D721Med (cell line): ENCODE results near the gene CHRM4.
"Not testable (repeated sequence)": the region's sequence is repeated elsewhere in the genome, so short reads cannot be mapped to it uniquely, and the experiment has no call there.

Experiments
- DNase-seq: peaks from one replicate; pipeline ENCODE4 v3.0.0; 2011; ENCODE audit warnings: low spot score; ENCODE audit not compliant: insufficient read length
- FAIRE-seq: peaks from 2 replicates; lab custom pipeline; 2011; peaks lifted over from hg19 to GRCh38; lab: Jason Lieb, UNC
- TF ChIP-seq, protein P1 (sequence below): IDR thresholded peaks from 2 replicates; pipeline ENCODE4 v1.5.1; 2012; ENCODE audit warnings: mild to moderate bottlenecking, control low read depth; ENCODE audit not compliant: insufficient read depth; ENCODE audit errors: missing control alignments

Gene CHRM4

DNA sequence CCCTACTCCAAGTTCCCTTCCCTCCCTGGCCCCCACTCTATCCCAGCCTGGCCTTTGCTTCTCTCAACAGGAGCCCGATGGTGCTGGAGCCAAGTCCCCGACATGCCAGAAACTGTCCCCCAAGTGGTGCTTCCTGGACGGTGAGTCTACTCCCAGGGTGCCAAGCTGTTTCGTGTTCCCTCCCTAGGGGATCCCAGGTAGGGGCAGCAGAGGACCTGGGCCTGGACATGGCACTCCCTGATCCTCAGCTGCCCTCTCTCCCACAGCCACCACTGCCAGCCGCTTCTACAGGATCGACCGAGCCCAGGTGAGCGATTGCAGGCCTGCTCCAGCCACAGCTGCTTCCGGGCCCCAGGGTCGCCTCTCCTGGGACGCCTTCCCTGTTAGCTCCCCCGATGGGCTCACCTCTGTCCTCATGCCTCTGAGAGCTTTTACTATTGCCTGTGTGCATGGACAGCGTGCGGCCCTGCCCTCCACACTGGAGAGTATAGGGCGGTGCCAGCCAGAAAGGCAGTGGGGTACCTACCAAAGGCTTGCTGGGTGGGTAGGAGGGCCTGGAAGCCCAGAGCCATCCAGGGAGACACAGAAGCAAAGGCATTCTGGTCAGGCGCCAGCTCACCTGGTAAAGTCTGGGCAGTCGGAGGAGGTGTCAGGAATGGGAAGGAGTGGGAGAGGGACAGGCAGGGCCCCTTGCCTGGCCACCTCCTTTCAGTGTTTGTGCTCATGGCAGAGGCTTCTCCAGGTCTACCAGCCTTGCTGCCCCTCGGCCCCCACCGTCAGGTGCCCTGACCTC is 15.1 kb downstream of the CHRM4 start:
- FAIRE-seq (no peak), DNase-seq (no peak)
- TF ChIP-seq, protein P1, sequence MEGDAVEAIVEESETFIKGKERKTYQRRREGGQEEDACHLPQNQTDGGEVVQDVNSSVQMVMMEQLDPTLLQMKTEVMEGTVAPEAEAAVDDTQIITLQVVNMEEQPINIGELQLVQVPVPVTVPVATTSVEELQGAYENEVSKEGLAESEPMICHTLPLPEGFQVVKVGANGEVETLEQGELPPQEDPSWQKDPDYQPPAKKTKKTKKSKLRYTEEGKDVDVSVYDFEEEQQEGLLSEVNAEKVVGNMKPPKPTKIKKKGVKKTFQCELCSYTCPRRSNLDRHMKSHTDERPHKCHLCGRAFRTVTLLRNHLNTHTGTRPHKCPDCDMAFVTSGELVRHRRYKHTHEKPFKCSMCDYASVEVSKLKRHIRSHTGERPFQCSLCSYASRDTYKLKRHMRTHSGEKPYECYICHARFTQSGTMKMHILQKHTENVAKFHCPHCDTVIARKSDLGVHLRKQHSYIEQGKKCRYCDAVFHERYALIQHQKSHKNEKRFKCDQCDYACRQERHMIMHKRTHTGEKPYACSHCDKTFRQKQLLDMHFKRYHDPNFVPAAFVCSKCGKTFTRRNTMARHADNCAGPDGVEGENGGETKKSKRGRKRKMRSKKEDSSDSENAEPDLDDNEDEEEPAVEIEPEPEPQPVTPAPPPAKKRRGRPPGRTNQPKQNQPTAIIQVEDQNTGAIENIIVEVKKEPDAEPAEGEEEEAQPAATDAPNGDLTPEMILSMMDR: no peak

DNA sequence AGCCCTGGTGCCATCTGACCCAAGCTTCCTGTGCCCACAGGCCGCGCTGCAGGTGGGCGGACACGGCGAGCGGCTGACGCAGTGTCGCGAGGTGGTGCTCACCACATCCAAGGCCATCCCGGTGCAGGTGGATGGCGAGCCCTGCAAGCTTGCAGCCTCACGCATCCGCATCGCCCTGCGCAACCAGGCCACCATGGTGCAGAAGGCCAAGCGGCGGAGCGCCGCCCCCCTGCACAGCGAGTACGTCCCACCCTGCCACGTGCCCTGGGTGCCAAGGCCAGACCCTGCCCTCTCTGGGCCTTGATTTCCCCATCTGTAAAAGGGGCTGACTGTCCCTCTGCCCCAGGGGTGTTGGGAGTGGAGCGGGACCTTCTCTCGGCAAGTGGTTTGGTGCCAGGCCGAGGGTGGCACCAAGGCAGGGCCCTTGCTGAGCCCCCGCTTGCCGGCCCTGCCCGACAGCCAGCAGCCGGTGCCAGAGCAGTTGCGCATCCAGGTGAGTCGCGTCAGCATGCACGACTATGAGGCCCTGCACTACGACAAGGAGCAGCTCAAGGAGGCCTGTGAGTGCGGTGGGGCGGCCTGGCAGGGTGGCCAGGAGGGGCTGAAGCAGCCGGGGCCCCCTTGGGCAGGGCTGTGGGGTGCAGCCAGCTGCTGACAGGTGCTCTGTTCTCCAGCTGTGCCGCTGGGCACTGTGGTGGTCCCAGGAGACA is 16.0 kb downstream of the CHRM4 start:
- TF ChIP-seq, protein P1: no peak
- no peak for DNase-seq
- no peak for FAIRE-seq

DNA sequence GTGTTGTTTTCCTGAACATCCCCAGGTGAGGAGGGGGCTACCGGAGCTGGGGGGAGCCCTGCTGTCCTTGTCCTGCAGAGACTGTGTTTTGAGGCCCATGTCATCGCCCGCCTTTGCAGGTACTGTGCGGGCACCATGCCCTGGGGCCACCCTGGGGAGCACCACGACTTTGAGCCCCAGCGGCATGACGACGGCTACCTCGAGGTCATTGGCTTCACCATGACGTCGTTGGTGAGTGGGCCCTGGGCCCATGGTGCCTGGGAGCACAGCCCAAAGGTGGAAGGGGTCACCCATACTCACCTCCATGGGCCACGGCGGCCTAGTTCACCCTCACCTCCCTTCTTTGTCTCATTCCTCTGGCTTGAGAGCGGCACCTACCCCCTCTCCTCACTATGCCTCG is 16.8 kb downstream of the CHRM4 start:
- TF ChIP-seq, protein P1: no peak
- FAIRE-seq: no peak
- DNase-seq: no peak

DNA sequence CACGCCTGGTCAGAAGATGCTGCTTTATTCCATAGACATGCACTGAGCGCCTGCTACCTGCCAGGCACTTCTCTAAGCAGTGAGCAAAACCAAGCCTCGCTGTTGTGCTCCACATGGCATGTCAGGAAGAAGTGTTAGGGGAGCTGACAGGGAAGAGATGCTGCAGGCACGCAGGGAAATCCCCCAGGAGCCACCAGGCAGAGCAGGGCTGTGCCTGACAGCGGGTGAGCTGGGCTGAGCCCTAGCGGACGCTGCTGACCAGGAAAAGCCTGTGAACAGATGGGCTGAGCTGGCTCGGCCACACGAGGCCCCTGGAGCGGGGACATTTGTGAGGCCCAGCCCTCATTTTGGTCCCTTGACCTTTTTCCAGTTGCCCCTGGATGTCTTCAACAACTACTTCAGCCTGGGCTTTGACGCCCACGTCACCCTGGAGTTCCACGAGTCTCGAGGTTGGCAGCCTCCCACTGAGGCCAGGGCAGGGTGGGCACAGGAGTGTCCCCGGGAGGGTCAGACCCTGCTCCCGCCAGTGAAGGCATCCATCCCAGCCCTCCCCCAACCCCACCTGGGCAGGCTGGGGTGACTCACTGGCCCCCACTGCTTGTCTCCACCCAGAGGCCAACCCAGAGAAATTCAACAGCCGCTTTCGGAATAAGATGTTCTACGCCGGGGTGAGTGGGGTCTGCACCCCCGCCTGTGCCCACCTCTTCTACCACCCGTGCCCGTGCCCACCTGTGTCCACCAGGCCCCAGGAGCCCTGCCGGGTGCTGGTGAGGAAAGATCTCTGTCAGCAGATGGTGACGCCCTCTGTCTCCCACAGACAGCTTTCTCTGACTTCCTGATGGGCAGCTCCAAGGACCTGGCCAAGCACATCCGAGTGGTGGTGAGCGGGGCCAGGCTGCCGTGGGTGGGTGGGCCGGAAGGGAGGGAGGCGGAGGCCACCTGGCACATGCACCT is 17.5 kb downstream of the CHRM4 start:
- TF ChIP-seq, protein P1: no peak
- FAIRE-seq: no peak

DNA sequence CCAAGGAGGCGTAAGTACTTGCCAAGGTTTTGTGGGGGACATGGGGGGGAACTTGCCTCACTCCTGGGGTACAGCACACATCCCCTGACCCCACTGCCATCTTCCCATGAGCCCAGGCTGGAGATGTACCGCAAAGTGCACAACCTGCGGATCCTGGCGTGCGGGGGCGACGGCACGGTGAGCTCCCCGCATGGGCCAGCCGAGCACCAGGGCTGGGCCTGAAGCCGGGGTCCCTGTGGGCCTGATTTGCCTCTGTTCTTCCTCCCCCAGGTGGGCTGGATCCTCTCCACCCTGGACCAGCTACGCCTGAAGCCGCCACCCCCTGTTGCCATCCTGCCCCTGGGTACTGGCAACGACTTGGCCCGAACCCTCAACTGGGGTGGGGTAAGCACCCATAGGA is 19.1 kb downstream of the CHRM4 start:
- not testable (repeated sequence) for DNase-seq, FAIRE-seq

More for the DNA sequence above, 17.5 kb downstream of the CHRM4 start:
- DNase-seq: no peak

DNA sequence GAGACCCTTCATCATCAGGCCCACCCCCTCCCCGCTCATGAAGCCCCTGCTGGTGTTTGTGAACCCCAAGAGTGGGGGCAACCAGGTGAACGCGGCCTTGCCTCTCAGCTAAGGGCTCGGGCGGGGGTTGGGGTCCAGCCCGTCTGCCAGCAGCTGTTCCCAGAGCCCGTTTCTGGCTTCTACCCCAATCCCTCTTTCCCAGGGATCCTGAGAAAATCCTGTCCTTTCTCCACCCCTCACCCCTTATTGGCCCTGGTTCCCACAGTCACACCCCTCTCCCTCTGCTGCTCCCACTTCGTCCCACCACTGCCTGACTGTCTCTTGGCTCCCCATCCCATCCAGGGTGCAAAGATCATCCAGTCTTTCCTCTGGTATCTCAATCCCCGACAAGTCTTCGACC is 19.5 kb downstream of the CHRM4 start:
- TF ChIP-seq, protein P1: no peak
- DNase-seq (no peak), FAIRE-seq (no peak)

DNA sequence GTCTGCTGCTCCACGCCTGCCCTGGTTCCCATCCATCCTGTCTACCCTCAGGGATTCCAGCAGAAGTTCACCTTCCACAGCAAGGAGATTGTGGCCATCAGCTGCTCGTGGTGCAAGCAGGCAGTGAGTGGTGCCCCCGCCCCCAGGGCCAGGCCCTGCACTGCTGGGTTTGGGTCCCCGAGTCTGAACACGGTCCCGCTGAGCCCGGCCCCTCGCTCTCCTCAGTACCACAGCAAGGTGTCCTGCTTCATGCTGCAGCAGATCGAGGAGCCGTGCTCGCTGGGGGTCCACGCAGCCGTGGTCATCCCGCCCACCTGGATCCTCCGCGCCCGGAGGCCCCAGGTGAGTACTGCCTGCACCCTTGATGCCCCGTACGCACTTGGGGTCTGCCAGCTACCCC is 20.3 kb downstream of the CHRM4 start:
- DNase-seq, FAIRE-seq: not testable (repeated sequence)
